NCI-H1105 (cell line): ENCODE data around the gene HOXA6.

Experiments used
- DNase-seq: peaks from one replicate; lab custom pipeline; 2025; lab: John Stamatoyannopoulos, UW

The HOXA6 gene

GRCh38 chr7:27096768-27097514 lies 50.6 kb downstream of the HOXA6 start:
- DNase-seq = no peak

GRCh38 chr7:27095897-27096767 lies 51.4 kb downstream of the HOXA6 start, which contains the start of gene HOXA1:
TSS of gene HOXA1 (minus strand) at chr7:27096000. CDS start at chr7:27095912, 88 bp downstream.
- DNase-seq = peak; percentile 81
